Astrocyte of the cerebellum (primary cell): ENCODE data around the gene COCH.

ENCODE experiments used
- DNase-seq: peaks from one replicate; pipeline ENCODE4 v3.0.0-alpha.2; 2011; ENCODE audit warnings: low read depth
- H3K4me3 ChIP-seq: 2 replicates; pipeline ENCODE4 v1.5.1; 2011; ENCODE audit warnings: mild to moderate bottlenecking, low read depth, low read length, moderate library complexity
- in situ Hi-C: cut with HindIII; loops from 2 replicates; pipeline ENCODE4 v1.10.0; 2017; ENCODE audit warnings: low sequenced_read_pairs
- TF ChIP-seq, protein P1 (sequence below): IDR thresholded peaks from 2 replicates; pipeline ENCODE4 v1.5.1; 2012; ENCODE audit warnings: low read length, low read depth, moderate library complexity, mild to moderate bottlenecking; ENCODE audit errors: missing control alignments

Gene COCH

DNA sequence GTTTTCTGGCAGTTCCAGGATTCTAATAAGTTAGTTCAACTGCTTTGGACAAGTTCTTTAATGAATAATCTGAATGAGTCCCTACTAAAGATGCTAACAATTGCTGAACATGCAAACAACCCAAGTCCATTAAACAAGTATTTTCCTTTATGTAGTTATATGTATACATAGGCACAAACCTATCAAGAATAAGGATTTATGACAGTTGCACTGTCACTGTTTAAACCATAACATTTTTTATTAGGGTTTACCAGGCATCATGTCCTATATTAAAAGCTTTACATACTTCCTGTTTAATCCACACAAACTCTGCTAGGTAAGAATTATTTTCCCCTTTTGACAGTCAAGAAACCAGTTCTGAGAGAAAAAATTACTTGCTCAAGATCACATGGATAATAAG, 31.9 kb upstream of the COCH start:
- in situ Hi-C loops = no loop called here
- H3K4me3 ChIP-seq = no peak overlapping the region
- no peak for DNase-seq
- TF ChIP-seq, protein P1, sequence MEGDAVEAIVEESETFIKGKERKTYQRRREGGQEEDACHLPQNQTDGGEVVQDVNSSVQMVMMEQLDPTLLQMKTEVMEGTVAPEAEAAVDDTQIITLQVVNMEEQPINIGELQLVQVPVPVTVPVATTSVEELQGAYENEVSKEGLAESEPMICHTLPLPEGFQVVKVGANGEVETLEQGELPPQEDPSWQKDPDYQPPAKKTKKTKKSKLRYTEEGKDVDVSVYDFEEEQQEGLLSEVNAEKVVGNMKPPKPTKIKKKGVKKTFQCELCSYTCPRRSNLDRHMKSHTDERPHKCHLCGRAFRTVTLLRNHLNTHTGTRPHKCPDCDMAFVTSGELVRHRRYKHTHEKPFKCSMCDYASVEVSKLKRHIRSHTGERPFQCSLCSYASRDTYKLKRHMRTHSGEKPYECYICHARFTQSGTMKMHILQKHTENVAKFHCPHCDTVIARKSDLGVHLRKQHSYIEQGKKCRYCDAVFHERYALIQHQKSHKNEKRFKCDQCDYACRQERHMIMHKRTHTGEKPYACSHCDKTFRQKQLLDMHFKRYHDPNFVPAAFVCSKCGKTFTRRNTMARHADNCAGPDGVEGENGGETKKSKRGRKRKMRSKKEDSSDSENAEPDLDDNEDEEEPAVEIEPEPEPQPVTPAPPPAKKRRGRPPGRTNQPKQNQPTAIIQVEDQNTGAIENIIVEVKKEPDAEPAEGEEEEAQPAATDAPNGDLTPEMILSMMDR = no peak

DNA sequence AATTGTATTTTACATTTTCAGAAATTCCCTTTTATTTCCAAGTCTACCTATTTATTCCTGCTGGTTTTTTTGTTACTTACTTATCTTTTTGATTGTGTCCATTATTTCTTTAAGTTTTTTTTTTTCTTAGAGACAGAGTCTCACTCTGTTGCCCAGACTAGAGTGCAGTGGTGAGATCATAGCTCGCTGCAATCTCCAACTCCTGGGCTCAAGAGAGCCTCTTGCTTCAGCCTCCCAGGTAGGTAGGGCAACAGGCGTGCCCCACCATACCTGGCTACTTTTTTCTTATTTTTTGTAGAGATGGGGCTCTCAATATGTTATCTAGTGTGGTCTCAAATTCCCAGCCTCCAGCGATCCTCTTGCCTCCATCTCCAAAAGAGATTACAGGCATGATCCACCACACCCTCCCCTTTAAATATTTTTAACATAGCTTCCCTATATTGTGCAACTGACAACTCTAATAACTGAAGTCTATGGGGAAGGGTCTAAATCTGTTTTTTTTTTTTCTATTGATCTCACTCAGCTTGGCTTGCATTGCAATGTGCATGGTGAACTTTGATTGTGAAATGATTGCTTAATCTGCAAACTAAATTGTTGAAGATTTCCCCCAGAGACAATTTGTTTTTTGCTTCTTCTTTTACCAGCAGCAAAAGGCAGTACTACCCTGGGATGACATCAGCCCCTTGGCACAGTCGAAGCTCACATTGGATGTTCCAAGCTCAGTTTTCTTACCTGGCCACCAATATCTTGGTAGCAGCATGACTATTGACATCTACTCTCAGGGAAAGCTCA, 25.7 kb upstream of the COCH start:
- no peak overlapping the region for H3K4me3 ChIP-seq
- no peak for DNase-seq
- in situ Hi-C loops = no loop called here
- TF ChIP-seq, protein P1 = no peak

- in situ Hi-C loops = no loop called here
- TF ChIP-seq, protein P1 = no peak
- no peak for DNase-seq
- no peak overlapping the region for H3K4me3 ChIP-seq
Observed at GRCh38 chr14:30849354-30849753, 25.0 kb upstream of the COCH start.

DNA sequence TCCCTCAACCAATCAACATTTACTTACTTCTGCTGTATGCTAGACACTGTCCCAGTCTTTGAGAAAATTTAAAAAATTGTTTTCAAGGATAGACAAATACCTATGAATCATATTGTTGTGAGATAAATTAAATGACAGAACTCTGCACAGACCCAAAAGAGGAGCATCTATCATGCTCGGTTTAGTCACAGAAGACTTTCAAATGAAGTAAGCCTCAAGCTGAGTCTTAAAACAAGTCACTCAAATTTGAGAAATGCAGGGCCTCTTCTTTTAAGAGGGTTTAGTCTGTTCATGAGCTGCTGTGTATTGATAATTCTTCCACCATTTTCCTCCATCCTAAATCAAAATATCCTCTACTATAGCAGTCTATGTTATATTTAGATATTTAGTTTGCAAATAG, 24.4 kb upstream of the COCH start:
- TF ChIP-seq, protein P1 = no peak
- H3K4me3 ChIP-seq = no peak overlapping the region
- in situ Hi-C loops = no loop called here
- DNase-seq = no peak

GRCh38 chr14:30853946-30854345, 20.4 kb upstream of the COCH start:
- DNase-seq = no peak
- in situ Hi-C loops = no loop called here
- TF ChIP-seq, protein P1 = no peak
- H3K4me3 ChIP-seq = no peak overlapping the region

DNA sequence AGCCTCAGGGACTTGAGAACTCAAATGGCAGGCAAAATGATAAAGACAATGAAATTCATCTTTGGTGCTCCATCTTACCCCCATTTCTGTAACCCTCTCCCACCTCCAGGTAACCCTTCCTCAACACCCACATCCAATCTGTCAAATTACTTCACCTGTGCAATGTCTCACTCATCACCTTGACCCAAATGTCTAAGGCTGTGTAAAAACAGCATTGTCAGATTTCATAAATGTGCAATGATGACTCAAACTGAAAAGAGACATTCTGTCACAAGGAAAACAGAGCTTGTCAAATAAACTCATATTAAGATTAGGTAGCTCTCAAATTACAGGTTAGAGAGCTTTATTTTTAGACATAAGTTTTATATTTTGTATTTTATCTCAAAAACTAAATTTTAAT, 19.9 kb upstream of the COCH start:
- H3K4me3 ChIP-seq = no peak overlapping the region
- no peak for DNase-seq
- in situ Hi-C loops = no loop called here
- TF ChIP-seq, protein P1 = no peak
